GM19035 (cell line): ENCODE results near the gene UTP11.
A peak's percentile ranks its signal among the peaks of the same experiment; 100 is the strongest.
"Not testable (repeated sequence)": the region's sequence is repeated elsewhere in the genome, so short reads cannot be mapped to it uniquely, and the experiment has no call there.

Experiments used
- ATAC-seq: cut with Tn5 transposase; IDR thresholded peaks from one replicate; pipeline ENCODE4 v1.9.1; 2021; ENCODE audit not compliant: unreplicated experiment

The UTP11 gene

GRCh38 chr1:38027201-38028104 lies 14.9 kb downstream of the UTP11 start:
- ATAC-seq, result no peak

- peak; percentile 54 for ATAC-seq
Observed at GRCh38 chr1:38028105-38028591, 15.6 kb downstream of the UTP11 start.

DNA sequence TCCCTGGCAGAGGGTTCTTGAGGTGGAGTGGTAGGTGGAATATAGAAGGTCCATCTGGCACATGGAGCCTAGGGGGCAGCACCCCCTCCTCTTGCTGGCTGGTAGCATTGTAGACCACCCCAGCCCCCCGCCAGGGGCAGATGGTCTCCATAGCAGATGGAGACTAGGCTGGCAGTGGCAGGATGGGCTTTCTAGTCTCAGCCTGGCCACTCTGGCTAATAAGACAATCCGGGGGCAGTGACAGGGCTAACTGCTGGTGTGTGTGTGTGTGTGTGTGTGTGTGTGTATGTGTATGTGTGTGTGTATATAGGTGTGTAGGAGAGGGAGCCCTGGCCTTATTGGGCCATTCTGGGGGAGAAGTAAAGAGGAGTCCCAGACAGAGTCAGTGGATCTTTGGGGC lies 16.1 kb downstream of the UTP11 start:
- ATAC-seq, result no peak

DNA sequence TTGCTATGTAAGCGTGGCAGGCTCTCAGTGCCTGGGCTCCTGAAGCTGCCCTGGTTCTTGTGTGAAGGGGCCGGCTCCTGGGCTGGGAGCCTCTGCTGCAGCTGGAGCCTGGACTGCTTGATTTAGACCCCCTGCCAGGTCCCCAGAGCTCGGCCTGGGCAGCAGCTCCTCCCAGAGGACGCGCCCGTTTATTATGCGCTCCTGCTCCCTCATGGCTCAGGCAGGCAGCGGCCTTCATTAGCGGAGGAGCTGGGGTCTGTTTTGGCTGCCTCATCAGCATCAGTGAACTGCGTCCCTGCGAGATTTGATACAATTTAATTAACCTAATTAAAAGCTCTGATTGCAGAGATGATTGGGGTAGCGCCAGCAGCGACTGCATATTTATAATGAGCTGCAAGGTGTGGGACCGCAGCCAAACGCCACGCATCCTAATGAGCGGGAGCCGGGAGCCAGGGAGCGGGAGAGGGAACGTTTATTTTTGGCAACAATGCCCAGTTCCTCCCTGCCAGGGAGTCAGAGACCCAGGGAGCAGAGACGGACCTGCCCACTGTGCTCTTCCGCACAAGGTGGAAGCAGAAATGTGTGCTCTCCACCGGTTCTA lies 16.6 kb downstream of the UTP11 start:
- ATAC-seq, result no peak

GRCh38 chr1:38029685-38030511 lies 17.4 kb downstream of the UTP11 start:
- peak; percentile 46 for ATAC-seq

DNA sequence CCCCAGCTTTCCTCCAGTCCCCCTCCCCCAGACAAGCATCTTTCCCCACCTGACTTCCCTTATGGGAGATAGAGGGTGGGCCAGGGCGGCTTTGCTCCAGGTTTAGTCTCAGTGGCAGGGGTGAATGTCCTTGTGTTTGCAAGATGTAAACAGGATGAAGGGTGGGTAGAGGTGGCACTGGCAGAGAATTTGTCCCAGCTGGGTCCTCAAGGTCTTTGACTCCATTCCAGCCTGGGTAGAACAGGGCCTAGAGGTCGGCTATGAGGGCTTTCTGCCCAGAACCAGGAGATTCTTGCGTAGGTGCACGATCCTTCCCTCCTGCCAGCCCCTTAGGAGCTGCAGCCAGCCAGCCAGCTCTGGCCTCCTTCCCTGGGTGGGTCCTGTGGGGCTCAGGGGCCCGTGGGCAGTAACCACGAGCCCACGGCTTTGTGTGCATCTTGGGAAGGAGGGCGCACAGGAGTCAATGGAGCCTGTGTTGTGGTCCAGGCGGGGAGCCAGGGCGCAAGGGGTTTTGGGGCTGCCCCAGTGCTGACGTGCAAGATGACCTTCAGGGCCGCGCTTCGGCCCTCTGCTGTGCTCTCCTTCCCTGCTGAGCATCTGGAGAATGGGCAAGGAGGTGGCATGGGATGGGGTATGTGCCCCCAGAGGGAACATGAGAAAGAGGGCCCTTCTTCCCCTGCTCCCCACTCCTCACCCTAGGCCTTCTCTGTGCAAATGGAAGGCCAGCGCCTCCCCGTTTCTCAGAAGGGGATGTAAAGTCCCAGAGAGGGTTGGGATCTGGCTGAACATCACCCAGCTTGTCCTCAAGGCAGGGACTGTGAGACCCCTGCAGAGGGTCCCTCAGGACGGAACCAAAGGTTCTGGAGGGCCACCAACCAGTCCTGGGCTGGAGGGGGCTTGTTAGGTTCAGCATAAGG lies 18.3 kb downstream of the UTP11 start:
- ATAC-seq, result no peak

DNA sequence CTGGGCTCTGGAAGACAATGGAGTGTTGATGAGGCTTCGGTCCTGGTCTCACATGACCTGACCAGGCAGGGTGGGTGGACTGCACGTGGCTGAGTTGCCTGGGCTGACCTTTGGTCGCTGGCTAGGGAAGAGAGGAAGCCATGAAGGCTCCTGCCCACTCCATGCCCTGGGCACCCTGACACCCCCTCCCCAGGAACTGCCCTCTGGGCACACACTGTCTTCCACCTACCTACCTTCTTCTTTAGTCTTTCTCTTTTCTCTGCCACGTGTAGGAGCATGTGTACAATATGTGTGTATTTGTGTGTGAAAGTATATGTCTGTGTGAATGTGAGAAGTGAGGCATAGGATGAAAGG lies 19.0 kb downstream of the UTP11 start:
- ATAC-seq, result no peak

- not testable (repeated sequence) for ATAC-seq
Observed at GRCh38 chr1:38032992-38033391, 20.5 kb downstream of the UTP11 start.

GRCh38 chr1:38034871-38035270 lies 22.3 kb downstream of the UTP11 start:
- no peak for ATAC-seq

DNA sequence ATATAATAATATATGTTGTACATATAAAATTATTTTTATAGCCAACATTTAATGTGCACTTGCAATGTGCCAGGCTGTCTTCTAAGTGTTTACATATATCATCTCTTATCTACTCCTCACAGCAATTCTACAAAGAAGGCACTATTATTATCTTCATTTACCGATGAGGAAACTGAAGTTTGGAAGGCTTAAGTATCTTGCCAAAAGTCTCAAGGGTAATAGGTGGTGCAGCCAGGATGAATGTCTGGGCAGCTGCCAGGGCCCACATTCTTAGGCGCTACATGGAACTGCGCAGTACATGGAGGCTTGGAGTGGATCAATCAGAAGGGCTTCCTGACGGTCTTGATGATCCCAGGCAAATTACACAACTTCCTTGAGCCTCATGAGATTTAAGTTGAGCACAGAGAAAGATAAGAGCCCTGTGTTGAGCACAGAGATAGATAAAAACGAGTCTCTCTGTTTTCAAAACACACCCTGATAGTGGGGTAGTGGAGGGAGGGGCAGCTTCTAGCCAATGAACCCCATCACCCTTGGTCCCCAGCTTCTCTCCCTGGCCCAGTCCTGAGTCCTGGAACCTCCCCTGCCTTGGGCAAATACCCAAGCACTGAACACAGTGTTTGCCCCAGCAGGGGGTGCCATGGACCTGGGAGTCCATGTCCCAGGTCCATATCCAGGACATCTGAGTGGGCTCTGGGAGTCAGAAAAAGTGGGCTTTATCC lies 24.8 kb downstream of the UTP11 start:
- ATAC-seq, result no peak

- no peak for ATAC-seq
Observed at GRCh38 chr1:38038861-38039260, 26.3 kb downstream of the UTP11 start.

- no peak for ATAC-seq
Observed at GRCh38 chr1:38039331-38040088, 27.0 kb downstream of the UTP11 start.

DNA sequence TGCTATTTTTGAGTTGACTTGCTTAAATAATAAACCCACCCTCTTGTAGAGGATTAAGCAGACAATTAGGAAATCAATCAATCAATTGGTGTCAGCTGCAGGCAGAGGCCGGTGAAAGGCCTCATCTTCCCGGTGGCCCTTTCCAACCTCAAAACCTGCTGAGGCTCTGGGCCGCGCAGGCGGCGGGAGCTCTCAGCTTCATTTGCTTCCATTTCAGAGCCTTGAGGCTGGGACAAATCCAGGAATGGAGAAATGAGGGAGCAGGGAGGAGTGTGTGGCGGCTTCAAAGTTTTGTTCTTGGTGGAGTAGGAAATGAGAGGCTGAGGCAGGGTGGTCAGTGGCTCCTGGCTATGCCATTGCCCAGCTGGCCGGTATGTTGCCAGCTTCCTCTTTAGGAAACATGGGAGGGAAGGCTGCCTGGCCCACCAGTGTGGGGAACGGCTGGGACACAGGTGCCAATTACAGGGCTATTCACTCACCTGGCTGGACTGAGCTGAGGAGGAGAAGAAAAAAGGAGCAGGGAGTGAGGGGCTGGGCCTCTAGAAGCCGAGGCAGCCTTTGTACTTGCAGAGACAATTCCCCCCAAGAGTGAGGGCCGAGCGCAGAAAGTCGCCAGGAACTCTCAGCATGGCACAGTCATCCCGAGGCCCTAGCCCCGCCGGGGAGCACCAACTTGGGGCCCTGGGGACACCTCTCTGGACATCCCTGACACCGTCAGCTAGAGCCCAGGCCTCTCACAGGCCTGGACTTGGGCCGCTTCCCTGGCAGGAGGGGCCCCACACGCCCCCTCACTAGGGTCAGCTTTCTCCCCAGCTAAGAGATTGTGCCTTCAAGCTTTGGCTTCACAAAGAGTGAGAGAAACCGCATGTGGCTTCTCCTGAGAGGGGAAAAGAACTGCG lies 29.7 kb downstream of the UTP11 start:
- no peak for ATAC-seq

DNA sequence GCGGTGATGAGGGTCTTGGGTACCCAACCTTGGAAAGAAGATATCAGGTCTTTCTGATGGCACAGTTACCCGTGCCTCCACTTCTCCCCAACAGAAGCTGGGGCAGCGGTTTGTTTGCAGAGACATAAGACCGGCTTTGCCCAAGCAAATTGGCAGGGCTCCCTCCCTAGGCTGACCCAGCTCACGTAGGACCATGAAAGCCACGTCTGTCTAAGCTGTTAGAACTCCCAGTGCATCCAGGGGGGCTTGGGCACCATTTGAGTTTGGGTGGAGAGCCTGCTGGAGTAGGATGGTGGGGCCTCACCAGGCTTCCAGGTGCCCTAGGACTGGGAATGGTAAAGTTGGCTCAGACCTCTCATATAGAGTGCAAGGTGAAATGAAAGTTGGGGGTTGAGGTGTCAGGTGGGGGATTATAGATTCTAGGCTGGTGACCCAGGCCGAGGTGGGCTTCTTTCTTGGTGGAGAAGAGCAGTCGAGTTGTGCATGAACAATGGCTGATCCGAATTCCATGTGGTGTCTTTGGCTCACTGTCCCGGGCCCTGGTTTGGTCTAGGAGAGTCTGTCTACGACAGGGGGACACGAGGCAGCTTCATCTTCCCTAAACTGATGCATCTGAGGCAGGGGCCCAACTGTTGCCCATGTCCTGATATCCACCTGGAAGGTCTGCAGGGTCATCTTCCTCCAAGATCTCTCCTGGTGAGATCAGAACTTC lies 30.7 kb downstream of the UTP11 start:
- ATAC-seq, result no peak

DNA sequence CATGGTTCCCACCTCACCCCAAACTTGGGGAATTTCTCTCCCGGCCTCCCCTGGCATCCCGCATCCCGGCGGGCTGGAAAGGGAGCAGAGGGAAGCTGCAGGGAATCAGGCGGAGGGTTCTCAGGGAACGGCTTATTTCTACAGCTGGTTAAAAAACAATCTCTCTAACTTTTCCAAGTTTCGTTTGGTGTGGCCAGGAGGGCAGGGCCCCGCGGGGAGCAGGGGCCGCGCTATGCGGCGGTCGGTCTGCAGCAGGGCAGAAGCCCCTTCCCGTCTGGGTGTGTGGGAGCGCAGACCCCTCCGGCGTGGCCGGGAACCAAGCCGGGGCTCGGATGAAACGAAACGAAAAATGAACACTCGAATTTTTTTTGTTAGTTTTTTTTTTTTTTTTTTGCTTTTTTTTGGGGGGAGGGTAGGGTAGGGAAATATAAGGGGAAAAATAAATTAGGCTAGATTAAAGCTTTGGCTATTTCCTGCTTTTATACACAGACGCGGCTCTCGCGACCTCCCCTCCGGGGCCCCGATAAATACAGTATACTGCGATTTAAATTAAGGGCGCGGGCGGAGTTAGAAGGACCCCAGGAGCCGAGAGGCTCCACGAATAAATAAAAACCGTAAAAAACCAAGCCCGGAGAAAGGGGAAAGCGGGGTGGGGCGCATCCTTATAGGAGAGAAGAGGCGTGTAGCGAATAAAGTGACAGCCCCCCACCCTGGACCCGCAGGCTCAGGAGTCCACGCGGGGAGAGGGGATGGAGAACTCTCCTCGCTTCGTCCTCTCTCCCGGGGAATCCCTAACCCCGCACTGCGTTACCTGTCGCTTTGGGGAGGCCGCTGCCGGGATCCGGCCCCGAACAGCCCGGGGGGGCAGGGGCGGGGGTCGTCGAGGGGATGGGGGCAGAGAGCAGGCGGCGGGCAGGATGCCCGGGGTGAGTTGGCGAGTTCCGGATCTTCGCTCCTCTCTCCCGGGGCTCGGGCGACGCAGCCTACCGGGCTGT lies 32.0 kb downstream of the UTP11 start:
- no peak for ATAC-seq
